HG02571 (cell line): ENCODE measurements around the gene AGO4.
"Not testable (repeated sequence)": the region's sequence is repeated elsewhere in the genome, so short reads cannot be mapped to it uniquely, and the experiment has no call there.

Experiments
- ATAC-seq: cut with Tn5 transposase; IDR thresholded peaks from one replicate; pipeline ENCODE4 v1.9.1; 2021; ENCODE audit warnings: mild to moderate bottlenecking, moderate library complexity; ENCODE audit not compliant: unreplicated experiment

AGO4 gene

DNA sequence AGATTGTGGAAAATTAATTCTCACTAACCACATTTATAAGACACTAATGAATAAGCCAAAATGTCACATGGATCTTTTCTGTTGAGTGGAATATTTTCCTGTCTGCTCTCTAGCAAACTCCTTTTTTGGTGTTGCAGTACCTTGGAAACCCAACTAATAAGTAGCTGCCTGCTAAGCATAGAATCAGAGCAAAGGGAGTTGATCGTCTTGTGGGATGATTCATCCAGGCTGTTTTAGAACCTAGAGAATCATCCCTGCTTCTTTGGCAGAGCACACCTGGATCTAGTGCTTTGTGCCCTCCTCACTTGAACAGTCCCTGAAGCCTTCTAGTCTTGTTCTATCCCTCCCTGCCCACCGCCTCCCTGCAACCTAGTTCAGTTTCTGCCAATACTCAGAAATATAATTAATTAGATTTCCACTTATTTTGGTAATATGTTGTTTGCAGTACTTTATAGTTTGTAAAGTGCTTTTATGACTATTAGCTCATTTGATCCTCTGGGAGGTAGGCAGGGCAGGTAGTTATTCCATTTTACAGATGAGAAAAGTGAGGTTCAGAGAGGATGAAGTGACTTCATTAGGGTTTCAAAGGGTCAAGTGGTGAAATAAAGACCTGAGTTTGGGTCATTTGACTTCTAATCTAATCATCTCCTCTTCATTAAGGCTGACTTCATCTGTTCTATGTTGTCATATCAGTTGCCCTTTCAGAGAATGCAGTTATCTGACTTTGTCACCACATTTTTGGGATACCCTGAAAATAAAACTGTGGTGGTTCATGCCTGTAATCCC is 2.5 kb downstream of the AGO4 start:
- ATAC-seq, result no peak

DNA sequence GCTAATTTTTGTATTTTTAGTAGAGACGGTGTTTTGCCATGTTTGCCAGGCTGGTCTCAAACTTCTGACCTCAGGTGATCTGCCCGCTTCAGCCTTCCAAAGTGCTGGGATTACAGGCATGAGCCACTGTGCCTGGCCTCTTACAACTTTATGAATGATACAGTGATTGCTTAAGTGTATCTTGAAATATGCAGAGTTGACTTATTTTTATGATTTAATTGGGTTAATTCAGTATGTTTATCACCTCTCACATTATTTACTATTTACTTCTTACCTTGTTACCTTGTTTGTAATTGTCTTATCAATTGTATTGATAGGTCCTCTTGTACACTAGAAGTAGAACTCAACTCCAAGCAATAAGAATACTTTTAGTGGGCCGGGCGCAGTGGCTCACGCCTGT is 4.9 kb downstream of the AGO4 start:
- ATAC-seq, result not testable (repeated sequence)

DNA sequence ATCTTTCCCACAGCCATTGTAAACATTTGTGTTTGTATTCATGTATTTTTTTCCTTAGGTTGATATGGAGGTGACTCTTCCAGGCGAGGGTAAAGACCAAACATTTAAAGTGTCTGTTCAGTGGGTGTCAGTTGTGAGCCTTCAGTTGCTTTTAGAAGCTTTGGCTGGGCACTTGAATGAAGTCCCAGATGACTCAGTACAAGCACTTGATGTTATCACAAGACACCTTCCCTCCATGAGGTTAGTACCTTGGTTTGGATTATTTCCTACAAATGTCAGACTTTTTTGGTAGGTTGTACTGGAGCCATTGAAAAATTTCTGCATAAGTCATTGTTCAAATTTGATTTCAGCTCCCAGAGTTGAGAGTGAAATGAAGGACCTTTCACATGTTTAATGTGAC is 17.4 kb downstream of the AGO4 start:
- ATAC-seq, result no peak

- ATAC-seq, result no peak
Measured at GRCh38 chr1:35832276-35832905, 24.6 kb downstream of the AGO4 start.

DNA sequence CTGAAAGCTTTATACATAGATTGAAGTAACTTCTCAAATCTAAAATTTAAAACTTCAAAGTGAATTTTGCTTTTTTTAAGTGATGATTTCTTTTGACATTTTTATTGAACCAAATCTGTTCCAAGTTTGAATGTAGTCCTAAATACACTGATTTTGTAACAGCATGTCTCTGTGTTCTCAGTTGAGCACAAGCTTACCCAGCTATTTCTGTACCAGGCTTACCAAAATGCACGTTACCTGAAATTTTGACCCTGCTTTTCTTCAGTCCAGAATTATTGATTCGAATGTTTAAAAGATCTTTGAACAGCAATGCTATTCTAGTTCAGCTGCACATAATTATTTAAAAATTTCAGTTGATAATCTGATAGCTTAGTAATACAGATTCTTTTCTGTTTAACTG is 25.6 kb downstream of the AGO4 start:
- ATAC-seq, result no peak

GRCh38 chr1:35834218-35834617 is 26.4 kb downstream of the AGO4 start:
- ATAC-seq, result no peak

DNA sequence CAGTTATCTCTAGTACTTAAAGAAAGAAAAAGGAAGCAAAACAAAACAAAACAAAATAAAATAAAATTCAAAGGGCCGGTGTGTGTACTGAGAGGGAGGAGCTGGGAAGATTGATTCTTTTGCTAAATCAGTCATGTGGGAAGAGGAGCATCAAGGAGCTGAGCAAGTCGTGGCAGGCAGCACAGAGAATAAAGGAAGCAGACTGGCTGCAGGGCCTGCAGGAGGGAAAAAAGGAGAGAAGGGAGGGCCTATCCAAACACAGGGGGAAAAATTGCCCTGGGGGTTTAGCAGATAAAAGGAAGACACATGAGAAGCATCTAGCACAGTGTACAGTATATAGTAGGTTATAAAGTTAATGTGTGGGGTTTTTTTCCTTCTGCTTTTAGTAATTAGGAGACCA is 27.6 kb downstream of the AGO4 start:
- ATAC-seq, result no peak

GRCh38 chr1:35836734-35837133 is 28.9 kb downstream of the AGO4 start:
- ATAC-seq, result no peak

DNA sequence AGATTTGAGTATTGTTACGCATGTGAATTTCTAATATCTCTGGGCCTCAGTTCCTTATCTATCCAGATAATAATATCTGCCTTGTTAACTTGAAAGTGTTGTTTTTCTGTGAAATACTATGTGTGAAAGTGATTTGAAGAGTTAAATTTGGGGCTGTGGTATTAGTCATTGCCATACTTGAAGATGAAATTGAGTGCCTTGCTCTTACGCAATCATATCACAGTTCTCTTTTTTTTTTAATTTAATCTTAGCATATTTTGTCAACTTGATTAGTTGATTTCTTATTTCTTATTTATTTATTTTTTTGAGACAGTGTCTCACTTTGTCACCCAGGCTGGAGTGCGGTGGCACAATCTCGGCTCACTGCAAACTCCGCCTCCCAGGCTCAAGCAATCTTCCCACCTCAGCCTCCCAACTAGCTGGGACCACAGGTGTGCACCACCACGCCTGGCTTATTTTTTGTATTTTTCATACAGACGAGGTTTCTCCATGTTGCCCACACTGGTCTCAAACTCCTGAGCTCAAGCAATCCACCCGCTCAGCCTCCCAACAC is 31.0 kb downstream of the AGO4 start:
- no peak for ATAC-seq

DNA sequence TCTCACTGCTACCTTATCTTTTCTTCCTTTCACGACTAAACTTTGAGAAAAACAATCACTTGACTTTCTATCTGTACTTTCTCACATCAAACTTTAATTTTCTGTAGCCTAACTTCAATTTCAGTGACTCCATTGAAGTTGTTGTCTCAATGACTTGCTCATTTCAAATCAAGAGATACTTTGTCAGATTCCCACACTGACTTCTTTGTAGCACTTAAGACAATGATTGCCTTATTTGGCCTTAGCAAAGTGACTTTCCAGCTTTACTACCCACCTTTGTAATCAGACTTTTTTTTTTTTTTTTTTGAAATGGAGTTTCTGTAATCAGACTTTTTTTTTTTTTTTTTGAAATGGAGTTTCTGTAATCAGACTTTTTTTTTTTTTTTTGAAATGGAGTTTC is 37.0 kb downstream of the AGO4 start:
- no peak for ATAC-seq

- no peak for ATAC-seq
Measured at GRCh38 chr1:35845766-35846165, 38.0 kb downstream of the AGO4 start.

DNA sequence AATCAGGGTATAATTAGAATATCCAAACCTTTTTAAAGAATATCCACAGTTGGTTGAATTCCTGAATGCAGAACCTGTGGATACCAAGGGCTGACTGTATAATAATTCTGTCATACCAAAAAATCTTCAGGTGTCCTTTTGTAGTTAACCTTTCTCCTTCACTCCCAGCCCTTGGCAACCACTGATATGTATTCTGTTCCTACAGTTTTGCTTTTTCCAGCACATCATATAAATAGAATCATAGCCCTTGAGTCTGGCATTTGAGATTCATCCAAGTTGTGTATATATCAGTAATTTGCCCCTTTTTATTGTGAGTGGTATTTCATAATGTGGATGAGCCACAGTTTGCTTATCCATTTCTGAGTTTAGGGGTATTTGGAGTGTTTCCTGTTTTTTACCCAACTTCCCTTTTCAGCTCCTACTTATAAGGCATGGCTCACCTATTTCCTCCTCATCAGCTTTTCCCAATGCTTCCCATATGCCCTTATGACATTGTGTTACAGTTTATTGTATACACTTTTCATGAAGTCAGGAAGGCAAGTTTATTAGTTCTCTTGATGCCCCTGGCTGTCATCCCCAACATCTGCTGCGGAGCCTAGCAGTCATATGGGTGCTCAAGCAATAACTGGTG is 40.2 kb downstream of the AGO4 start:
- no peak for ATAC-seq

- ATAC-seq, result no peak
Measured at GRCh38 chr1:35850051-35850450, 42.2 kb downstream of the AGO4 start.

DNA sequence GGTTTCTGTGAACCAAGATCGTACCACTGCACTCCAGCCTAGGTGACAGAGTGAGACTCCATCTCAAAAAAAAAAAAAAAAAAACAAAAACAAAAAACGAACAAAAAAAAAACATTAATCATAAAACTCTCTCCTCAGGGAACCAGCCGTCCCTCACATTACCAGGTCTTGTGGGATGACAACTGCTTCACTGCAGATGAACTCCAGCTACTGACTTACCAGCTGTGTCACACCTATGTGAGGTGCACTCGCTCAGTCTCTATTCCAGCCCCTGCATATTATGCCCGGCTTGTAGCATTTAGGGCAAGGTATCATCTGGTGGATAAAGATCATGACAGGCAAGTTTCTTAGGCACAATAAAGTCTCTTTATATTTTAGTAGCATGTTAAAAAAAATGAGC is 42.9 kb downstream of the AGO4 start:
- ATAC-seq, result no peak

- ATAC-seq, result no peak
Measured at GRCh38 chr1:35851132-35851869, 43.5 kb downstream of the AGO4 start.

- ATAC-seq, result no peak
Measured at GRCh38 chr1:35852241-35852640, 44.4 kb downstream of the AGO4 start.

DNA sequence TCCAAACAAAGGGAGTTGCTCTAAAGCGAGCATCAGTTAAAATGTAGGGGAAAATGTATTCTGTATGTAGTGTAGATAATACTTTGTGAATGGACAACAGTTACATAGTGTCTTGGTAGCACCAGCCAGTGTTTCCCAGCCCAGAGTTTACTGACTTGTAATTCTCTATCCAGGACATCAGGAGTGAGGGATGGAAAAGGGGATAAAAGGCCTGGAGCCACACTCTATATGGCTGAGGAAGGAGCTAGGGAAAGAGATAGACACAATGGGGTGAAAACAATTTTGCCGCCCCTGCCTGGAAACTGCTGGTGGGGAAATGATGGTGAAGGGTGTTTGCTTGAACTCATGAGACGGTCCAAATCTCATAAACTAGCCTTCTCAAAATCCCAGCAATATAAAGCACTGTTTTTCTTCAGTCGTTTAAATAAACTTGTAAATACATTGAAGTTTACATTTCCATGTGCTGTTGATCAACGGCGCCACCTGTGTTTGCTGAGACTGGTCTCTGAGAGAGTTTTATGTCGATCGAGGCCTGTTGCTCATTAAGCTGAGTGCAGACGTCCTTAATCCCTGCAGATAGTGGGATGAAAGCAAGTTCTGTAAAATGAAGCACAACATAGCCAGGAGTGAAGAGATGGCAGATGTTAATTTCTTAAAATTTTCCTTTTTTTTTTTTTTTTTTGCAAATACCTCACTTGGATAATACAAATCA is 47.3 kb downstream of the AGO4 start:
- ATAC-seq, result no peak

- ATAC-seq, result no peak
Measured at GRCh38 chr1:35856964-35857363, 49.1 kb downstream of the AGO4 start.

DNA sequence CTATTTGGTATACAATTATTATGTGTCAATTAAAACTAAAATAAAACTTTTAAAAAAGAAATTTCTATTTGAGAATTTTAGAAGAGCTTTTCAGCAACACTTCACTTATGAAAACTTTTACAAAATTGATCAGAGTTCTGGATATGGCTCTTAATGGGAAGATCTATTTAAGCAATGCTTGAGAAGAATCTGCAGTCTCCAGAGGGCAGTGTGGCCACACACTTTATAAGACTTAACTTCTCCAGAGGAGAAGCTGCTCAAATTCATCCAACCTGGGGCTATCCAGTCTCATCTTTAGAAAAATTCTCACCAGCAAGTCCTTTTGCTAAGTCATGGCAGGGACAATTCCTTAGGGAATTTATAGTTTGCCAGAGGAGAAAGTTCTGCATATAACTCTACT is 50.0 kb downstream of the AGO4 start:
- no peak for ATAC-seq

DNA sequence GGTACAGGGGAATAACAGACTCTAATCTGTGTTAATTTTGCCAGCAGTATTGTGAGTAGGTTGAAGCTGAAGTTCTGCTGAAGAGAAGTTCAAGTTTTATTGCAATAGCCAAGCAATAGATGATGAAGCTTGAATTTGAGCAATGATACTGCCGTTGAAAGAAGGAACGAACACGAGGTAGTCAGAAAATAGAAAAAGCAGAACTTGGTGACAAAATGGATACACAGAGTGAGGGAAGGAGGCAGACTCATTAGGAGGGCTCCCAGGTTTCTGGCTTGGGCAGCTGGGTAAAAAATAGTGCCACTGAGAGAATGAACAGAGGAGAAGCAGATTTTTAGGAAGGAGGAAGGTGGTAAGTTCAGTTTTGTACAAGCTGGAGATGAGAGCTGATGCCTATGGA is 52.9 kb downstream of the AGO4 start:
- ATAC-seq, result no peak

DNA sequence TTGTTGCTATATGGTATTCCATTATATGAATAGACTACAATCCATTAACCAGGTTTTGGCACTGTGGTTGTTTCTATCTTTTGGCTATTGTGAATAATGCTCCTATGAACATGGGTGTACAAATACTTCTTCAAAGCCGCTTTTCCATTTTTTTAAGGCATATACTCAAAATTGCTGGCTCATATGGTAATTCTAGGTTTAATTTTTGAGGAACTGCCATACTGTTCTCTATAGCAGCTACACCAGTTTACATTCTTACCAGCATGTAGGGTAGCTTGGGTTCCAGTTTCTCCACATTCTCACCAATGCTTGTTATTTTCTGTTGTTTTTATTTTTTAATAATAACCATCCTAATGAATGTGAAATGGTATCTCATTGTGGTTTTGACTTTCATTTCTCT is 55.3 kb downstream of the AGO4 start:
- no peak for ATAC-seq
